GM12878 (cell line): Measurements from ENCODE around the gene SRP68. TPM values are rescaled to one million over a fixed set of nuclear protein-coding genes. Genes with fewer than 3 reads are reported as not detected.

Source experiments
- BACH1 ChIP-seq: fragments of 450-650 bp; IDR thresholded peaks from 2 replicates; pipeline ENCODE4 v1.6.1; 2017; ENCODE audit warnings: mild to moderate bottlenecking, borderline replicate concordance
- BHLHE40 ChIP-seq, 2 experiments: fragments of 450-650 bp in 1 of 2; IDR thresholded peaks; 2 replicates each; pipeline ENCODE4 v1.6.1; 2011 to 2017; ENCODE audit warnings: low read depth in 2 of 2, borderline replicate concordance in 1 of 2, improper control_type of control experiment in 1 of 2, low read length in 1 of 2, mild to moderate bottlenecking in 1 of 2
- CBFB ChIP-seq: IDR thresholded peaks from 2 replicates; pipeline ENCODE4 v1.6.1; 2016; ENCODE audit warnings: antibody characterized with exemption, low read depth
- CEBPZ ChIP-seq: fragments of 150-350 bp; IDR thresholded peaks from 2 replicates; pipeline ENCODE4 v1.6.1; 2016; ENCODE audit warnings: low read depth, low read length
- CHD4 ChIP-seq: fragments of 200-600 bp; sonication (generic); IDR thresholded peaks from 2 replicates; pipeline ENCODE4 v1.6.1; 2016; ENCODE audit warnings: mild to moderate bottlenecking
- ETV6 ChIP-seq, 2 experiments: fragments of 450-650 bp in 1 of 2; IDR thresholded peaks in 1 of 2; conservative IDR thresholded peaks in 1 of 2; 2 replicates each; pipeline ENCODE4 v1.6.1; 2014; ENCODE audit warnings: antibody characterized with exemption in 1 of 2, borderline replicate concordance in 1 of 2, low read depth in 1 of 2, mild to moderate bottlenecking in 1 of 2, moderate library complexity in 1 of 2
- FOXK2 ChIP-seq: fragments of 450-650 bp; IDR thresholded peaks from 2 replicates; pipeline ENCODE4 v1.6.1; 2017; ENCODE audit warnings: mild to moderate bottlenecking, moderate library complexity
- FOXM1 ChIP-seq: IDR thresholded peaks from 2 replicates; pipeline ENCODE4 v1.6.1; 2012; ENCODE audit warnings: low read depth, mild to moderate bottlenecking, inconsistent platforms, low read length, moderate library complexity
- IRF5 ChIP-seq: fragments of 450-650 bp; IDR thresholded peaks from 2 replicates; pipeline ENCODE4 v1.6.1; 2017; ENCODE audit warnings: borderline replicate concordance
- MYC ChIP-seq: IDR thresholded peaks from 2 replicates; pipeline ENCODE4 v1.6.1; 2011; ENCODE audit warnings: mild to moderate bottlenecking, low read length, moderate library complexity, inconsistent platforms; ENCODE audit not compliant: insufficient read depth, insufficient replicate concordance, insufficient read length, severe bottlenecking
- NR2C1 ChIP-seq: fragments of 450-650 bp; IDR thresholded peaks from 2 replicates; pipeline ENCODE4 v1.6.1; 2017; ENCODE audit warnings: antibody characterized with exemption, mild to moderate bottlenecking, moderate library complexity
- PBX3 ChIP-seq: IDR thresholded peaks from 2 replicates; pipeline ENCODE4 v1.6.1; 2011; ENCODE audit warnings: mild to moderate bottlenecking, low read depth, low read length, moderate library complexity; ENCODE audit not compliant: insufficient replicate concordance
- PKNOX1 ChIP-seq: fragments of 450-650 bp; IDR thresholded peaks from 2 replicates; pipeline ENCODE4 v1.6.1; 2016; ENCODE audit warnings: mild to moderate bottlenecking
- SIN3A ChIP-seq: IDR thresholded peaks from 2 replicates; pipeline ENCODE4 v1.6.1; 2012; ENCODE audit warnings: low read depth, low read length, improper control_type of control experiment
- SIX5 ChIP-seq: IDR thresholded peaks from 2 replicates; pipeline ENCODE4 v1.6.1; 2011; ENCODE audit warnings: mild to moderate bottlenecking, low read depth, low read length, moderate library complexity; ENCODE audit not compliant: severe bottlenecking
- SMAD1 ChIP-seq: fragments of 450-650 bp; IDR thresholded peaks from 2 replicates; pipeline ENCODE4 v1.6.1; 2018; ENCODE audit warnings: mild to moderate bottlenecking, low read depth; ENCODE audit not compliant: partially characterized antibody
- SUPT20H ChIP-seq: IDR thresholded peaks from 2 replicates; pipeline ENCODE4 v1.6.1; 2011; ENCODE audit warnings: low read depth, mild to moderate bottlenecking, low read length, moderate library complexity, borderline replicate concordance; ENCODE audit not compliant: control insufficient read depth
- TARDBP ChIP-seq: IDR thresholded peaks from 2 replicates; pipeline ENCODE4 v1.6.1; 2016; ENCODE audit warnings: borderline replicate concordance
- TCF3 ChIP-seq: IDR thresholded peaks from 2 replicates; pipeline ENCODE4 v1.6.1; 2012; ENCODE audit warnings: low read depth, mild to moderate bottlenecking, low read length, borderline replicate concordance; ENCODE audit not compliant: insufficient read depth
- TCF7 ChIP-seq: IDR thresholded peaks from 2 replicates; pipeline ENCODE4 v1.6.1; 2014; ENCODE audit warnings: antibody characterized with exemption, borderline replicate concordance
- YY1 ChIP-seq: IDR thresholded peaks from 2 replicates; pipeline ENCODE4 v1.6.1; 2011; ENCODE audit warnings: low read depth, mild to moderate bottlenecking, low read length
- polyA plus RNA-seq, 11 experiments: library from polyadenylated mRNA; depleted of rRNA in 4 of 11; unstranded in 6 of 11; stranded (reverse) in 5 of 11; fragments of >200 nt; fragmentation: Nextera tagmentation in 4 of 11; fragmentation: Illumina TruSeq in 1 of 11; extraction: Ambion mirVana in 4 of 11; extraction: Trizol in 1 of 11; gene quantifications; 1 replicate in 1 of 11; 2 replicates in 10 of 11; pipeline versions ENCODE4 v1.2.1 to v1.2.3, GENCODE V29; 2011 to 2016; ENCODE audit warnings: inconsistent platforms in 2 of 11, missing spikeins in 2 of 11, low read depth in 1 of 11
- total RNA-seq, 4 experiments: library from RNA; depleted of rRNA in 3 of 4; stranded (reverse); fragments of >200 nt in 3 of 4; fragmentation: Illumina TruSeq in 1 of 4; extraction: Trizol in 1 of 4; gene quantifications; 2 replicates each; pipeline versions ENCODE4 v1.2.1 to v1.2.3, GENCODE V29; 2013 to 2021

Gene SRP68
- total and polyA plus RNA-seq, 10 of the 15 experiments (the other 5 are each of a cell fraction or from before 2014, with no cell fraction given): 24.7 to 89.7 (median 62.7) TPM

- TF ChIP-seq CEBPZ: no peak
- TF ChIP-seq FOXM1: no peak
- TF ChIP-seq TCF7: no peak
- TF ChIP-seq TARDBP: 0 out of 2 replicates have a peak, but pooled peaks have one; percentile 11
- TF ChIP-seq BHLHE40 (IDR thresholded peaks at IDR 0.05; ENCODE audit: borderline replicate concordance in 1 of 2, low read depth in 2 of 2, low read length in 1 of 2): no peak
- TF ChIP-seq SMAD1: peak; percentile 19
- TF ChIP-seq SUPT20H: no peak
- no peak for TF ChIP-seq SIX5
- TF ChIP-seq TCF3: no peak
- TF ChIP-seq YY1: peak; percentile 98
- peak; percentile 22; the same call in 1 of the 2 replicates for TF ChIP-seq PKNOX1
- no peak for TF ChIP-seq ETV6 (conservative IDR thresholded peaks at IDR 0.05 in 1 of 2, IDR thresholded peaks at IDR 0.05 in 1 of 2; ENCODE audit: borderline replicate concordance in 1 of 2, low read depth in 1 of 2)
- no peak for TF ChIP-seq CHD4
- TF ChIP-seq IRF5: no peak
- no peak for TF ChIP-seq MYC
- TF ChIP-seq SIN3A: 0 out of 2 replicates have a peak, but pooled peaks have one; percentile 59
- 0 out of 2 replicates have a peak, but pooled peaks have one; percentile 23 for TF ChIP-seq BACH1
- no peak for TF ChIP-seq NR2C1
- TF ChIP-seq PBX3: no peak
- no peak; the same call in 1 of the 2 replicates for TF ChIP-seq CBFB
- TF ChIP-seq FOXK2: 0 out of 2 replicates have a peak, but pooled peaks have one; percentile 6
Observed at GRCh38 chr17:76103274-76104139, 31.2 kb upstream of the SRP68 start, which contains the start of gene EXOC7 (continued).
